Gastroesophageal sphincter (tissue), 4 donors: ENCODE measurements around the gene CCDC57. TPM values are rescaled to one million over a fixed set of nuclear protein-coding genes. Genes with fewer than 3 reads are reported as not detected.

Experiments
- ATAC-seq: fragments of 150-250 bp; one replicate; pipeline ENCODE4 v1.9.1; 2016; ENCODE audit warnings: mild to moderate bottlenecking, moderate library complexity
- H3K27ac ChIP-seq, 4 donors: fragments of 200-600 bp; sonication (generic) in 3 of 4; 1 replicate in 3 of 4; 2 replicates in 1 of 4; pipeline ENCODE4 v1.5.1; 2016 to 2019
- H3K27me3 ChIP-seq: fragments of 200-600 bp; sonication (generic); one replicate; pipeline ENCODE4 v1.5.1; 2019
- H3K36me3 ChIP-seq, 2 donors: fragments of 200-600 bp; sonication (generic); one replicate each; pipeline ENCODE4 v1.5.1; 2019; ENCODE audit warnings: control low read depth in 1 of 2
- H3K4me1 ChIP-seq, 3 donors: fragments of 200-600 bp; sonication (generic); 1 replicate in 2 of 3; 2 replicates in 1 of 3; pipeline ENCODE4 v1.5.1; 2016 to 2019; ENCODE audit warnings: control low read depth in 2 of 3
- H3K4me3 ChIP-seq, 2 donors: fragments of 200-600 bp; sonication (generic); one replicate each; pipeline ENCODE4 v1.5.1; 2019; ENCODE audit warnings: mild to moderate bottlenecking in 1 of 2, moderate library complexity in 1 of 2
- H3K9me3 ChIP-seq, 3 donors: fragments of 200-600 bp; sonication (generic); one replicate each; pipeline ENCODE4 v1.5.1; 2017 to 2019; ENCODE audit warnings: control low read depth in 2 of 3
- EP300 ChIP-seq: sonication (generic); formaldehyde crosslinking; IDR thresholded peaks from one replicate; pipeline ENCODE4 v1.6.1; 2017; ENCODE audit warnings: antibody characterized with exemption, mild to moderate bottlenecking
- POLR2A ChIP-seq, 2 donors: fragments of 450-650 bp; IDR thresholded peaks; one replicate each; pipeline ENCODE4 v1.6.1; 2017; ENCODE audit warnings: antibody characterized with exemption in 2 of 2, mild to moderate bottlenecking in 2 of 2, moderate library complexity in 1 of 2
- POLR2AphosphoS5 ChIP-seq: sonication (generic); formaldehyde crosslinking; IDR thresholded peaks from one replicate; pipeline ENCODE4 v1.6.1; 2017; ENCODE audit warnings: antibody characterized with exemption
- WGBS, 2 donors: methylation state at CpG; one replicate each; pipeline ENCODE4 v1.1.5; 2018; ENCODE audit warnings: low coverage in 1 of 2; 5-methylcytosine and 5-hydroxymethylcytosine counted together
- total RNA-seq, 4 donors: library from RNA; depleted of rRNA; stranded (reverse); fragments of >200 nt; gene quantifications; one replicate each; pipeline ENCODE4 v1.1.0, GENCODE V29; 2016
- TF ChIP-seq, protein P1 (sequence below), 4 experiments: fragments of 200-600 bp in 2 of 4; fragments of 450-650 bp in 2 of 4; sonication (generic) in 1 of 4; IDR thresholded peaks; one replicate each; pipeline ENCODE4 v1.5.1; 2017 to 2019; ENCODE audit warnings: antibody characterized with exemption in 4 of 4, mild to moderate bottlenecking in 2 of 4, moderate library complexity in 2 of 4

The CCDC57 gene
- total RNA-seq, 4 donors from 2014 or later = 6.5 to 28.2 (median 16.2) TPM

DNA sequence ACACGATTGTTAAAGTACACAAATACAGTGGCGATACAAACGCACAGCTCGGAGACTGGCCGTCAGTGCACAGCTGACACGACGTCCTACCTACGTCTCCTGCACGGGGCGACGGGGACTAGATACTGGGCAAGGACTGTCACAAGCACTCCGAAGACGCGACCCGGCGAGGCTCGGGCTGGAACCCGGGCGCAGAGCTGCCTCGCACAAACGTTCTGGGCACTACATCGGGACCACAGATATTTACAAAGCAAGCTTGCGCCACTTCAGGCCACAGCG is 30.0 kb upstream of the CCDC57 start:
- H3K27me3 ChIP-seq = no peaks in the 10 kb centered on the region
- TF ChIP-seq, protein P1, sequence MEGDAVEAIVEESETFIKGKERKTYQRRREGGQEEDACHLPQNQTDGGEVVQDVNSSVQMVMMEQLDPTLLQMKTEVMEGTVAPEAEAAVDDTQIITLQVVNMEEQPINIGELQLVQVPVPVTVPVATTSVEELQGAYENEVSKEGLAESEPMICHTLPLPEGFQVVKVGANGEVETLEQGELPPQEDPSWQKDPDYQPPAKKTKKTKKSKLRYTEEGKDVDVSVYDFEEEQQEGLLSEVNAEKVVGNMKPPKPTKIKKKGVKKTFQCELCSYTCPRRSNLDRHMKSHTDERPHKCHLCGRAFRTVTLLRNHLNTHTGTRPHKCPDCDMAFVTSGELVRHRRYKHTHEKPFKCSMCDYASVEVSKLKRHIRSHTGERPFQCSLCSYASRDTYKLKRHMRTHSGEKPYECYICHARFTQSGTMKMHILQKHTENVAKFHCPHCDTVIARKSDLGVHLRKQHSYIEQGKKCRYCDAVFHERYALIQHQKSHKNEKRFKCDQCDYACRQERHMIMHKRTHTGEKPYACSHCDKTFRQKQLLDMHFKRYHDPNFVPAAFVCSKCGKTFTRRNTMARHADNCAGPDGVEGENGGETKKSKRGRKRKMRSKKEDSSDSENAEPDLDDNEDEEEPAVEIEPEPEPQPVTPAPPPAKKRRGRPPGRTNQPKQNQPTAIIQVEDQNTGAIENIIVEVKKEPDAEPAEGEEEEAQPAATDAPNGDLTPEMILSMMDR (IDR thresholded peaks at IDR 0.05) = no peak
- TF ChIP-seq POLR2AphosphoS5 = no peak
- TF ChIP-seq EP300 = no peak
- TF ChIP-seq POLR2A (IDR thresholded peaks at IDR 0.05) = no peak
- ATAC-seq = no peak
- H3K9me3 ChIP-seq = no peaks in the 10 kb centered on the region
- H3K36me3 ChIP-seq = peaks cover 0 to 63% of the 10 kb centered on the region in 2 donors
- H3K27ac ChIP-seq = peak overlapping the region; percentile 13 to 86 (median 83)
- WGBS, 2 donors = 30 to 70% methylated on average over 8 to 10 of the region's 24 CpGs
- H3K4me3 ChIP-seq = peak overlapping the region in 1 of 2 donors; percentile 13
- H3K4me1 ChIP-seq = peaks cover 12 to 100% (median 77%) of the 10 kb centered on the region in 3 donors

DNA sequence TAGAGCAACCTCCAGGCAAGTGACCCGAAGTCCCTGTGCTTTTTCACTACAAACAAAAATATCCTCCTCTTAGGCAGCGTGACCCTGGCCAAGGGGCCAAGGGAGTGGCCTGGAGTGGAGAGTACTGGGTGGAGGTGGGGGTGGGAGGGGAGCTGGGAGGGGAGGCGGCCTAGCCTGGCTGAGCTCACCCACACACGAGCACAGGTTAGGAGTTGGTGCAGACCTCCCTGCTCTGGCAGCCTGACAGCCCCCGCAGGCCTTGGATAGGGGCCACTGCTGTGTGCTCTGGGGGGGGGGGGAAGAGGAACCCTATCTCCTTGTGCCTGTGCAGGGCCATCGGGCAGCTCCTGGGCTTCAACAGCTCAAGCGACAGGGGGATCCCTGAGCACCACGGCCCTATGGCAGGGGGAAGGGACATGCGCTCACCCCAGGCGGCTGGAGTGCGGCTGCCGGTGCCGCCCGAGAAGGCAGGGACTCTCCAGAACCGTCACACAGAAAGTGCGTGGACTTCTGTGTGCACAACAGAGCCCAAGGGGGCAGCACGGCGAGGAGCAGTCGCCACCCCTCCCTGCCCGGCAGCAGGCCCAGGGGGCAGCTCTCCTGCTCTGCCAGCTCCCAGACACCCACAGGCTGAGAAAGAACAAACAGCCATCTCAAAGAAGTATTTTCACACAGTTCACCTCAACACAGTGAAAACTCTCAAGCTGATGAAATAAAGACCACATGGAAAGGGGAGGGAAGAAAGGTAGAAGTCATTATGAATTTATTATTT is 29.5 kb upstream of the CCDC57 start:
- WGBS, 2 donors = 9% methylated on average over 4 of the region's 20 CpGs; no CpG with 5 or more reads in 1 of the 2 donors
- peaks cover 0 to 63% of the 10 kb centered on the region in 2 donors for H3K36me3 ChIP-seq
- no peaks in the 10 kb centered on the region for H3K9me3 ChIP-seq
- ATAC-seq = peak; percentile 8
- H3K4me1 ChIP-seq = peaks cover 12 to 100% (median 75%) of the 10 kb centered on the region in 3 donors
- peak overlapping the region; percentile 13 to 86 (median 83) for H3K27ac ChIP-seq
- TF ChIP-seq EP300 = no peak
- TF ChIP-seq, protein P1 (IDR thresholded peaks at IDR 0.05) = peak in 1 of 4 experiments; percentile 20
- TF ChIP-seq POLR2A (IDR thresholded peaks at IDR 0.05) = no peak
- TF ChIP-seq POLR2AphosphoS5 = no peak
- H3K4me3 ChIP-seq = peak overlapping the region in 1 of 2 donors; percentile 13
- H3K27me3 ChIP-seq = no peaks in the 10 kb centered on the region

DNA sequence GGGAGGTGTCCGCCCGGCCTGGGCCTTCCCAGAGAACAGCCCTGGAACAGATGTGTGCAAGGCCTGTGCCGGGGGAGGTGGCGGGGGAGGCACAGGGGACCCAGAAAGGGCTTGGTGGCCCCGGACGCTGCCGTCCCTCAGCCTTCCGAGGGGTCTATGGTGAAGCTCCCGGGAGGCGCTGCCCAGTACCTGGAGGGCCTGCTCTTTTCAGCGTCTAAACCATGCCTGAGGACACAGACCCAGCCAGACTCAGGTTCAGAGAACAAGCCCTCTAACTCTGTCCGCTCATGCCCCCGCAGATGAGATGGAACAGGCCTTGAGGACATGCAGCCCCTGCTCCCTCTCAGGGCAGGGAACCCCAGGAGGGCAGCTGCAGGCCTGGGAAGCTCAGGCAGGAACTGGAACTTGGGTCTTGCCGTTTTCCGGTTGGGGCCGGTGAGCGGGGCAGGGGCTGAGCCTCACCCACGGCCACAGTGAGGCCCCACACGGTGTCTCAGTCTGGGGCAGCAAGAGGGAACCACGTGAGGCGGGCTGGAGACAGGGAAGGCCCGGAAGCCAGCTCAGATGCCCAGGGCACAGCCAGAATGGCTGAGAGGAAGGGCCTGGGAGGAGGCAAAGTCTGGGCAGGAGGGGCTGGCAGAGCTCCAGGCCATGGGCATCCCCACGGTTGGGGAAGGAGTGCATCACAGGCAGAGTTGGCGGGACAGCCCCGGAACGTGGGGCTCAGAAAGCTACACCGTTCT is 28.7 kb upstream of the CCDC57 start:
- WGBS, 2 donors = 32 to 47% methylated on average over 3 to 5 of the region's 27 CpGs
- ATAC-seq = peak; percentile 47
- Histone ChIP-seq H3K9me3 (no peaks in the 10 kb centered on the region), H3K4me1 (peaks cover 12 to 100% (median 69%) of the 10 kb centered on the region in 3 donors), H3K36me3 (peaks cover 0 to 66% of the 10 kb centered on the region in 2 donors), H3K27me3 (no peaks in the 10 kb centered on the region), H3K4me3 (peak overlapping the region in 1 of 2 donors; percentile 10), H3K27ac (peak overlapping the region; percentile 13 to 86 (median 83))
- TF ChIP-seq POLR2AphosphoS5 = no peak
- TF ChIP-seq POLR2A (IDR thresholded peaks at IDR 0.05) = no peak
- no peak for TF ChIP-seq EP300
- TF ChIP-seq, protein P1 (IDR thresholded peaks at IDR 0.05) = no peak

DNA sequence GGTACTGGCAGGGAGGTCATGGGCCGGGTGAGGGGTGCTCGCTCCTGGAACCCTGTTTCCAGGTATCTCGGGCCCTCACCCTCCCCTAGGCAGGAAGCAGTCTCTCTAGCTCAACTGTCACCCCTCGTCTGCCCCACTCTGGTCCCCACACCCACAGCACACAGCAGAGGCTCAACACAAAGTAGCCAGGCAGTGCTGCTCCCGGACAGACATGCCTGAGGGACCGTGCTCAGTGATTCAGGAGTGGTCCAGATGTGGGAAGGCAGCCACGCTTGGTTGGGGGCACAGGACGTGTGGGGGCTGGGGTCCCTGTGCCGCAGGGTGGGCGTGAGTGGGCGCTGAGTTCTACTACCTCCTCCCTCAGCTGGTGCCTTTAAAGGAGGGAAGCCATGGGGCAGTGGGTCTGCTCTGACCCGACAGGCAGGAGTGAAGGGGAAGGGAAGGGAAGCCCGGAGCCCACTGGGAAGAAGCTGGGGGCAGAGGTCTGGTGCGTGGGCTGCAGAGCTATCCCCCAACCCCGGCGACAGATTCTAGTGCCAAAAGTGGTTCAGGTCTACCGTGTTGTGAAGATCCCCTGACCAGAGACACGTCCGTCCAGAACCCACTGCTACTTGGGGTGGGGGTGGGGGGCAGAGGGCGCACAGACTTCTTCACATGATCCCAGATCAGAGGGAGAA is 28.0 kb upstream of the CCDC57 start:
- no peak for TF ChIP-seq POLR2A (IDR thresholded peaks at IDR 0.05)
- TF ChIP-seq EP300 = no peak
- no peak for TF ChIP-seq POLR2AphosphoS5
- TF ChIP-seq, protein P1 (IDR thresholded peaks at IDR 0.05) = no peak
- peaks cover 12 to 100% (median 72%) of the 10 kb centered on the region in 3 donors for H3K4me1 ChIP-seq
- ATAC-seq = no peak
- H3K9me3 ChIP-seq = no peaks in the 10 kb centered on the region
- no peak overlapping the region for H3K4me3 ChIP-seq
- WGBS, 2 donors = 50% methylated on average over 1 of the region's 20 CpGs; no CpG with 5 or more reads in 1 of the 2 donors
- H3K27ac ChIP-seq = peak overlapping the region; percentile 13 to 86 (median 83)
- no peaks in the 10 kb centered on the region for H3K27me3 ChIP-seq
- peaks cover 0 to 61% of the 10 kb centered on the region in 2 donors for H3K36me3 ChIP-seq
